Measurements from ENCODE around the gene SCN2B. TPM values are rescaled to one million over a fixed set of nuclear protein-coding genes. Genes with fewer than 3 reads are reported as not detected.
"Not testable (repeated sequence)": the region's sequence is repeated elsewhere in the genome, so short reads cannot be mapped to it uniquely, and the experiment has no call there.

Gene SCN2B
- polyA plus RNA-seq, 1 of the 3 experiments (the other 2 are of a cell fraction): 0.05 TPM

DNA sequence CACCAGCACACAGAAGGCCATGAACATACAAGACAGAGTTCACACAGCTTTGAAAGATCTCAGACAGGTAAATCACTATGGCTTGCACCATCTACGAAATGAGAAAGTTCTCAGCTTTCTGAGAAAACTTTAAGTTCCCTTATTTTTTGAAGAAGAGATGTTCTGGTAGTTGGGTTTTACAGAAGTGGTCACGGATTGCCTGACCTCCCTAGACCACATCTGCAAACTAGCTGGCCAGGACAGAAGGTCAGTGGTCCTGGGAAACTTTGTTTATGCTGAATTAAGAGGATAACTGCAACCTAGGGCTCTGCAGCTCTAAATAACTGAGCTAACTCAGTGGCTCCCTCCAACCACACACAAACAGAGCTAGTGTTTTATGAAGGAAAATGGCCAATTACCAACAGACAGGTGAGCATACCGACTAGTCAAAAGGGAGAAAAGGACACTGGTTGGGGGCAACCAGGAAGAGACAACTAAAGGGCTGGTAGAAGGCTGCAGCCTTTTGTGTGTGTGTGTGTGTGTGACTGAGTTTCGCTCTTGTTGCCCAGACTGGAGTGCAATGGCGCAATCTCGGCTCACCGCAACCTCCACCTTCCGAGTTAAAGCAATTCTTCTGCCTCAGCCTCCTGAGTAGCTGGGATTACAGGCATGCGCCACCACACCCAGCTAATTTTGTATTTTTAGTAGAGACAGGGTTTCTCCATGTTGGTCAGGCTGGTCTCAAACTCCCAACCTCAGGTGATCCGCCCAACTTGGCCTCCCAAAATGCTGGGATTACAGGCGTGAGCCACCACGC is 8.5 kb upstream of the SCN2B start:
- H3K4me3 ChIP-seq (ENCODE audit: low read depth in 2 of 2, low read length in 1 of 2): no peak overlapping the region
- ChIA-PET POLR2A (no interaction called here), CTCF (interaction anchor here (0.9 to 3.1 kb wide), 5 partner anchors 12 to 168 kb away, joined by 3 to 20 read pairs (median 3); no protein-coding TSS in a partner anchor)
- no peak overlapping the region for H3K9ac ChIP-seq
- peaks cover 0 to 8% of the 10 kb centered on the region in 2 experiments; a peak in 1 of 4 replicates for H3K4me1 ChIP-seq (ENCODE audit: control insufficient read depth in 1 of 2, insufficient read depth in 2 of 2, low read depth in 1 of 2, low read length in 1 of 2)
- H3K4me2 ChIP-seq: no peak overlapping the region
- WGBS (ENCODE audit: low lambda C conversion rate): 49% methylated on average over 10 of the region's 12 CpGs
- no peak overlapping the region for H3K27ac ChIP-seq (ENCODE audit: low read depth in 2 of 2, low read length in 1 of 2)
- no peaks in the 10 kb centered on the region for H3K9me2 ChIP-seq
- no peaks in the 10 kb centered on the region for H3K36me3 ChIP-seq (replicated peaks in 1 of 2; ENCODE audit: control insufficient read depth in 1 of 2, insufficient read depth in 2 of 2, low read length in 1 of 2)
- H3F3A ChIP-seq (replicated peaks; ENCODE audit: insufficient read depth): no peaks in the 10 kb centered on the region
- H2AFZ ChIP-seq (ENCODE audit: low read depth): no peak overlapping the region
- H3K9me3 ChIP-seq: no peaks in the 10 kb centered on the region
- H3K79me2 ChIP-seq (ENCODE audit: insufficient read depth): no peaks in the 10 kb centered on the region
- TF ChIP-seq, protein P1, sequence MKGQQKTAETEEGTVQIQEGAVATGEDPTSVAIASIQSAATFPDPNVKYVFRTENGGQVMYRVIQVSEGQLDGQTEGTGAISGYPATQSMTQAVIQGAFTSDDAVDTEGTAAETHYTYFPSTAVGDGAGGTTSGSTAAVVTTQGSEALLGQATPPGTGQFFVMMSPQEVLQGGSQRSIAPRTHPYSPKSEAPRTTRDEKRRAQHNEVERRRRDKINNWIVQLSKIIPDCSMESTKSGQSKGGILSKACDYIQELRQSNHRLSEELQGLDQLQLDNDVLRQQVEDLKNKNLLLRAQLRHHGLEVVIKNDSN (IDR thresholded peaks at IDR 0.05; ENCODE audit: borderline replicate concordance, low read depth): no peak
- no peak for TF ChIP-seq SMC3 (IDR thresholded peaks at IDR 0.05; ENCODE audit: low read depth, low read length)
- TF ChIP-seq JUND (IDR thresholded peaks at IDR 0.05): no peak
- no peak for TF ChIP-seq RFX5 (IDR thresholded peaks at IDR 0.05; ENCODE audit: low read length)
- no peak for TF ChIP-seq TAF1 (IDR thresholded peaks at IDR 0.05; ENCODE audit: borderline replicate concordance, low read depth, low read length)
- no peak for TF ChIP-seq GABPA (IDR thresholded peaks at IDR 0.05; ENCODE audit: low read depth)
- no peak for TF ChIP-seq MEF2A (IDR thresholded peaks at IDR 0.05; ENCODE audit: borderline replicate concordance, low read depth)
- TF ChIP-seq FOSL2 (IDR thresholded peaks at IDR 0.05; ENCODE audit: borderline replicate concordance, low read depth): no peak
- no peak for TF ChIP-seq POLR2AphosphoS5 (IDR thresholded peaks at IDR 0.05; ENCODE audit: low read depth, low read length)
- TF ChIP-seq SIN3A (IDR thresholded peaks at IDR 0.05; ENCODE audit: borderline replicate concordance, low read depth, low read length): no peak
- TF ChIP-seq RCOR1 (IDR thresholded peaks at IDR 0.05; ENCODE audit: low read length): no peak
- TF ChIP-seq, protein P2, sequence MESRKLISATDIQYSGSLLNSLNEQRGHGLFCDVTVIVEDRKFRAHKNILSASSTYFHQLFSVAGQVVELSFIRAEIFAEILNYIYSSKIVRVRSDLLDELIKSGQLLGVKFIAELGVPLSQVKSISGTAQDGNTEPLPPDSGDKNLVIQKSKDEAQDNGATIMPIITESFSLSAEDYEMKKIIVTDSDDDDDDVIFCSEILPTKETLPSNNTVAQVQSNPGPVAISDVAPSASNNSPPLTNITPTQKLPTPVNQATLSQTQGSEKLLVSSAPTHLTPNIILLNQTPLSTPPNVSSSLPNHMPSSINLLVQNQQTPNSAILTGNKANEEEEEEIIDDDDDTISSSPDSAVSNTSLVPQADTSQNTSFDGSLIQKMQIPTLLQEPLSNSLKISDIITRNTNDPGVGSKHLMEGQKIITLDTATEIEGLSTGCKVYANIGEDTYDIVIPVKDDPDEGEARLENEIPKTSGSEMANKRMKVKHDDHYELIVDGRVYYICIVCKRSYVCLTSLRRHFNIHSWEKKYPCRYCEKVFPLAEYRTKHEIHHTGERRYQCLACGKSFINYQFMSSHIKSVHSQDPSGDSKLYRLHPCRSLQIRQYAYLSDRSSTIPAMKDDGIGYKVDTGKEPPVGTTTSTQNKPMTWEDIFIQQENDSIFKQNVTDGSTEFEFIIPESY (IDR thresholded peaks at IDR 0.05; ENCODE audit: borderline replicate concordance, low read depth): no peak
- TF ChIP-seq, protein P3, sequence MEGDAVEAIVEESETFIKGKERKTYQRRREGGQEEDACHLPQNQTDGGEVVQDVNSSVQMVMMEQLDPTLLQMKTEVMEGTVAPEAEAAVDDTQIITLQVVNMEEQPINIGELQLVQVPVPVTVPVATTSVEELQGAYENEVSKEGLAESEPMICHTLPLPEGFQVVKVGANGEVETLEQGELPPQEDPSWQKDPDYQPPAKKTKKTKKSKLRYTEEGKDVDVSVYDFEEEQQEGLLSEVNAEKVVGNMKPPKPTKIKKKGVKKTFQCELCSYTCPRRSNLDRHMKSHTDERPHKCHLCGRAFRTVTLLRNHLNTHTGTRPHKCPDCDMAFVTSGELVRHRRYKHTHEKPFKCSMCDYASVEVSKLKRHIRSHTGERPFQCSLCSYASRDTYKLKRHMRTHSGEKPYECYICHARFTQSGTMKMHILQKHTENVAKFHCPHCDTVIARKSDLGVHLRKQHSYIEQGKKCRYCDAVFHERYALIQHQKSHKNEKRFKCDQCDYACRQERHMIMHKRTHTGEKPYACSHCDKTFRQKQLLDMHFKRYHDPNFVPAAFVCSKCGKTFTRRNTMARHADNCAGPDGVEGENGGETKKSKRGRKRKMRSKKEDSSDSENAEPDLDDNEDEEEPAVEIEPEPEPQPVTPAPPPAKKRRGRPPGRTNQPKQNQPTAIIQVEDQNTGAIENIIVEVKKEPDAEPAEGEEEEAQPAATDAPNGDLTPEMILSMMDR (IDR thresholded peaks at IDR 0.05): no peak
- TF ChIP-seq, protein P4, sequence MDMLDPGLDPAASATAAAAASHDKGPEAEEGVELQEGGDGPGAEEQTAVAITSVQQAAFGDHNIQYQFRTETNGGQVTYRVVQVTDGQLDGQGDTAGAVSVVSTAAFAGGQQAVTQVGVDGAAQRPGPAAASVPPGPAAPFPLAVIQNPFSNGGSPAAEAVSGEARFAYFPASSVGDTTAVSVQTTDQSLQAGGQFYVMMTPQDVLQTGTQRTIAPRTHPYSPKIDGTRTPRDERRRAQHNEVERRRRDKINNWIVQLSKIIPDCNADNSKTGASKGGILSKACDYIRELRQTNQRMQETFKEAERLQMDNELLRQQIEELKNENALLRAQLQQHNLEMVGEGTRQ (IDR thresholded peaks at IDR 0.05; ENCODE audit: borderline replicate concordance, low read depth, low read length): no peak
- TF ChIP-seq NFIC (IDR thresholded peaks at IDR 0.05; ENCODE audit: borderline replicate concordance): no peak
- TF ChIP-seq TCF12 (IDR thresholded peaks at IDR 0.05): no peak
- DNase-seq: no peak
- peaks cover 27% of the 10 kb centered on the region; the same call in 1 of the 2 replicates for H3K27me3 ChIP-seq (ENCODE audit: insufficient read depth)
- no peaks in the 10 kb centered on the region for H4K20me1 ChIP-seq (ENCODE audit: insufficient read depth)

DNA sequence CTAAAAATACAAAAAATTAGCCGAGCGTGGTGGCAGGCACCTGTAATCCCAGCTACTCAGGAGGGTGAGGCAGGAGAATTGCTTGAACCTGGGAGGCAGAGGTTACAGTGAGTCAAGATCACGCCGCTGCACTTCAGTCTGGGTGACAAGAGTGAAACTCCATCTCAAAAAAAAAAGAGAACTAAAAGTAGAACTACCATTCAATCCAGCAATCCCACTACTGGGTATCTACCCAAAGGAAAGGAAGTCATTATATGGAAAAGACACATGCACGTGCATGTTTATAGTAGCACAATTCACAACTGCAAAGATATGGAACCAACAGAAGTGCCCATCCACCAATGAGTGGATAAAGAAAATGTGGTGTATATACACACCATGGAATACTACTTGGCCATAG is 7.3 kb upstream of the SCN2B start:
- H3K4me1 ChIP-seq (ENCODE audit: control insufficient read depth in 1 of 2, insufficient read depth in 2 of 2, low read depth in 1 of 2, low read length in 1 of 2); H3K9me3 ChIP-seq; H3K4me3 ChIP-seq (ENCODE audit: low read depth in 2 of 2, low read length in 1 of 2); DNase-seq; H3K27ac ChIP-seq (ENCODE audit: low read depth in 2 of 2, low read length in 1 of 2); H3K4me2 ChIP-seq; H3K79me2 ChIP-seq (ENCODE audit: insufficient read depth); H3K9ac ChIP-seq; H2AFZ ChIP-seq (ENCODE audit: low read depth); POLR2A ChIA-PET; H4K20me1 ChIP-seq (ENCODE audit: insufficient read depth); H3F3A ChIP-seq (replicated peaks; ENCODE audit: insufficient read depth); H3K36me3 ChIP-seq (replicated peaks in 1 of 2; ENCODE audit: control insufficient read depth in 1 of 2, insufficient read depth in 2 of 2, low read length in 1 of 2); H3K9me2 ChIP-seq: not testable (repeated sequence)
- H3K27me3 ChIP-seq (ENCODE audit: insufficient read depth): peaks cover 27% of the 10 kb centered on the region; the same call in 1 of the 2 replicates
- CTCF ChIA-PET: interaction anchor here (2.7 to 3.1 kb wide), 2 partner anchors 12 to 15 kb away, joined by 15 to 20 read pairs; no protein-coding TSS in a partner anchor
- 58% methylated on average over 5 of the region's 5 CpGs for WGBS (ENCODE audit: low lambda C conversion rate)

All from SK-N-SH (cell line).